Neutrophil (primary cell): ENCODE results near the gene SH3RF3.

ENCODE experiments used
- H3K27ac ChIP-seq: fragments of 200-600 bp; sonication (generic); 2 replicates; pipeline ENCODE4 v1.5.1; 2016; ENCODE audit warnings: mild to moderate bottlenecking, moderate library complexity
- H3K27me3 ChIP-seq: fragments of 200-600 bp; sonication (generic); 2 replicates; pipeline ENCODE4 v1.6.0; 2016; ENCODE audit warnings: mild to moderate bottlenecking
- H3K36me3 ChIP-seq: fragments of 200-600 bp; sonication (generic); 2 replicates; pipeline ENCODE4 v1.5.1; 2017
- H3K4me1 ChIP-seq, 2 experiments: fragments of 200-600 bp in 1 of 2; sonication (generic) in 1 of 2; 1 replicate in 1 of 2; 2 replicates in 1 of 2; pipeline versions ENCODE4 v1.5.1 to v1.6.1; 2013 to 2016; ENCODE audit warnings: low read depth in 1 of 2, low read length in 1 of 2, mild to moderate bottlenecking in 1 of 2, moderate library complexity in 1 of 2; ENCODE audit not compliant: control insufficient read depth in 1 of 2, insufficient read depth in 1 of 2
- H3K4me3 ChIP-seq, 2 experiments: fragments of 200-600 bp in 1 of 2; sonication (generic) in 1 of 2; 1 replicate in 1 of 2; 2 replicates in 1 of 2; pipeline ENCODE4 v1.5.1; 2013 to 2016; ENCODE audit warnings: low read depth in 1 of 2, low read length in 1 of 2, mild to moderate bottlenecking in 1 of 2, moderate library complexity in 1 of 2
- H3K9me3 ChIP-seq: fragments of 200-600 bp; sonication (generic); 2 replicates; pipeline ENCODE4 v1.5.1; 2016
- TF ChIP-seq, protein P1 (sequence below): fragments of 200-600 bp; sonication (generic); IDR thresholded peaks from 2 replicates; pipeline ENCODE4 v1.5.1; 2016; ENCODE audit warnings: antibody characterized with exemption

The SH3RF3 gene

DNA sequence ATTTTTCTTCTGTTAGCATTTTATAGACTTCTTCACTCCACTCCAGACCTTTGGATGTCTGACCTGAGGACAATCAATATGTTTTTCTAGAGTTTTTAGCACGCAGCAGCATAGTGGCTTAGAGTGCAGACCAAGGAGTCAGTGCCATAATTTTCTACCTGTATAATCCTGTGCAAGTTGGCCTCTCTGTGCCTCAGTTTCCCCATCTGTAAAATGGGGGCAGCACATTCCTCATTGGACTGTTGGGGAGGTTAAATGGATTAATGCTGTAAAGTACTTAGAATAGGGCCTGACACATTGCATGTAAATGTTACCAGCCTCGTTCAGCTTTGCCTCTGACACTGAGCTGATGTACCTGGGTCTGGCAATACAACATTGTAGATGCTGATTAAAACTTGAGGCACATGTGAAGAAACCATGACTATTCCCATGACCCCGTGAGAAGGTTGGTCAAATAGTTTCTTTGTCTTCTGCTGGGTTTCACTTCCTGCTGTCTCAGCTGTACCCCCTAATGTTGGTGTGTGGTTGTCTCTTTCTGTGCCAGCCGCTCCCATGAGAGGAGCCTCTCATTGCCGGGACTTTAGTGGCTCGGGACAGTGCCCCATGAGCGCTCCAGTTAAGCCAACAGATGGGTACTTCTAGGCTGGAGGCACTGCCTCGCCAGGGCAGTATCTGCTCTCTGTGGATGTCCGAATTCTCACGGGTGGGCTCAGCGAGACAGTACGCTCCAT lies 125.3 kb downstream of the SH3RF3 start:
- TF ChIP-seq, protein P1, sequence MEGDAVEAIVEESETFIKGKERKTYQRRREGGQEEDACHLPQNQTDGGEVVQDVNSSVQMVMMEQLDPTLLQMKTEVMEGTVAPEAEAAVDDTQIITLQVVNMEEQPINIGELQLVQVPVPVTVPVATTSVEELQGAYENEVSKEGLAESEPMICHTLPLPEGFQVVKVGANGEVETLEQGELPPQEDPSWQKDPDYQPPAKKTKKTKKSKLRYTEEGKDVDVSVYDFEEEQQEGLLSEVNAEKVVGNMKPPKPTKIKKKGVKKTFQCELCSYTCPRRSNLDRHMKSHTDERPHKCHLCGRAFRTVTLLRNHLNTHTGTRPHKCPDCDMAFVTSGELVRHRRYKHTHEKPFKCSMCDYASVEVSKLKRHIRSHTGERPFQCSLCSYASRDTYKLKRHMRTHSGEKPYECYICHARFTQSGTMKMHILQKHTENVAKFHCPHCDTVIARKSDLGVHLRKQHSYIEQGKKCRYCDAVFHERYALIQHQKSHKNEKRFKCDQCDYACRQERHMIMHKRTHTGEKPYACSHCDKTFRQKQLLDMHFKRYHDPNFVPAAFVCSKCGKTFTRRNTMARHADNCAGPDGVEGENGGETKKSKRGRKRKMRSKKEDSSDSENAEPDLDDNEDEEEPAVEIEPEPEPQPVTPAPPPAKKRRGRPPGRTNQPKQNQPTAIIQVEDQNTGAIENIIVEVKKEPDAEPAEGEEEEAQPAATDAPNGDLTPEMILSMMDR: no peak
- H3K27ac ChIP-seq: no peak overlapping the region
- no peak overlapping the region for H3K4me3 ChIP-seq
- H3K4me1 ChIP-seq: peaks cover 21 to 30% of the 10 kb centered on the region in 2 experiments
- H3K36me3 ChIP-seq: no peaks in the 10 kb centered on the region
- H3K9me3 ChIP-seq: no peaks in the 10 kb centered on the region
- no peaks in the 10 kb centered on the region for H3K27me3 ChIP-seq

DNA sequence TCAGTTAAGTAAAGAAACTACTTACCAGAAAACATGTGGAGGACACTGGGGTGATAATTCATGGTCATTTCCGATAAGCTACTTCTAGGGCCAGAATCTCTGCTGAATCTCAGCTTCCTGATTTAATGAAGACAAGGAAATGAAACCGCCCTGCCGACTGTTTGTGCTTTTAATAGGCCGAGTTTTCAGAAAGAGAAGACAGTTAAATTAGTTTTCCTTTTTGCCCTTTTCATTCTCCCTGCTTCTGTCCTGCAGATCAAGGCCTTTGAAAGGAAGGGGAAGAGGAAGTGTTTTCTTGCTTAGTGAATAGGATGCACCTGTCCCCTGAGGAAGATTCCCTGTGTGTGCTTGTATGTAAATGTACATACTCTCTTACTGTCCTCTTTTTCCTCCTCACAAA lies 126.6 kb downstream of the SH3RF3 start:
- Histone ChIP-seq H3K36me3 (no peaks in the 10 kb centered on the region), H3K4me3 (no peak overlapping the region), H3K27me3 (no peaks in the 10 kb centered on the region), H3K27ac (peak overlapping the region; percentile 65), H3K9me3 (no peaks in the 10 kb centered on the region), H3K4me1 (peaks cover 24 to 37% of the 10 kb centered on the region in 2 experiments)
- TF ChIP-seq, protein P1: no peak

DNA sequence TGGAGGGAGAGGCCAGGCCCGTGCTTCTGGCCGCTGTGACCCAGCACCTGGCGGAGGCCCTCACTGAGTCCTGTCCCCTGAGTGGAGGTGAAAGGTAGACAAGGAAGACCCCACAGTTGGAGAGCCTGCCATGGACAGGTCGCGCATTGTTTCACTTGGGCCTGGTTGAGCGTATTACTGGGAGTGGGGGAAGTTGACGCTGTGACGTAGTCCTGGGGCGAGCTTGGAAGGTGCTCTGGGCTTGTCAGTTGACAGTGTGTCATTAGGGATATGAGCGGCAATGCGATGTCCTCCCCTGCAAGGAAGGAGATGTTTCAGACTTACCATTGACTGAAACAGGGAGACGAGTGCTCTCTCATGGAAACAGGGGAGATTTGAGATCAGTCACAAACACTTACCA lies 127.1 kb downstream of the SH3RF3 start:
- Histone ChIP-seq H3K27ac (peak overlapping the region; percentile 65), H3K4me1 (peaks cover 25 to 42% of the 10 kb centered on the region in 2 experiments), H3K4me3 (no peak overlapping the region), H3K9me3 (no peaks in the 10 kb centered on the region), H3K27me3 (no peaks in the 10 kb centered on the region), H3K36me3 (no peaks in the 10 kb centered on the region)
- TF ChIP-seq, protein P1: no peak

DNA sequence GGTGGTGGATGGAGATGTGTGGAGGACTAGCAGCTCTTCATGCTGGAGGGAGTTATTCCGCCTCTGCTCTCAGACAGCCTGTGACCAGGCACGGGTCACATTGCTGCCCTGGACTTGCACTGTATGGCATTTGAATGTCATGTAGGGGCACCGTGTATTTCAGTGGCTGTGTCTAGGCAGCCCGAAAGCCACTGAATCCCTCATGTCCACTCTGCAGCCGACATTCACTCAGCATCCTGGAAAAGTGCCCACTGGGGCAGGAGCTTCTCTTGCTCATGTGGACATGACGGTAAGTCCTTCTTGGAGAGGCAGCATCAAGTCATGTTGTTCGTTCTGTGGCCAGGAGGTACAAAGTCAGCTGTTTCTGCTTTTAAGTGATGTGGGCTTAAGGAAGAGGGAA lies 127.9 kb downstream of the SH3RF3 start:
- no peak overlapping the region for H3K4me3 ChIP-seq
- H3K36me3 ChIP-seq: no peaks in the 10 kb centered on the region
- H3K27ac ChIP-seq: no peak overlapping the region
- H3K4me1 ChIP-seq: peaks cover 25 to 40% of the 10 kb centered on the region in 2 experiments
- TF ChIP-seq, protein P1: no peak
- H3K9me3 ChIP-seq: no peaks in the 10 kb centered on the region
- H3K27me3 ChIP-seq: no peaks in the 10 kb centered on the region

DNA sequence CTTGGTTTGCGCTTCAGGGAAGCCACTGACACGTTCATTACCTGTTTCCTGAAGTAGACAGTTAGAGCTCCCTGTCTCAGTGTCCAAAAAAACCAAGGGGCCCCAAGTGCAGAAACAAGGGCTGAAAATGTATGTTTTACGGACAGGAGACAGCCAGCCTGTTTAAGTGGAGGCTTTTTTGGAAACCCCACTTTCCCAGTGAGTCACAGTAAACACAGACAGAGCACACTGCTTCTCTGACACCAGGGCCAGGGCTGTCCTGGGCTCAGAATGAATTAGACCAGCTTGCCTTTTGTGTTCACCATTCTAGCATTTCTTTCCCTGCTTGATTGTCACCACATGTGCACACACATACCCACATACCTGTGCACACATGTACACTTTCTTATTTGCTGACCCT lies 128.6 kb downstream of the SH3RF3 start:
- Histone ChIP-seq H3K36me3 (no peaks in the 10 kb centered on the region), H3K9me3 (no peaks in the 10 kb centered on the region), H3K4me1 (peaks cover 25 to 36% of the 10 kb centered on the region in 2 experiments), H3K27me3 (no peaks in the 10 kb centered on the region), H3K4me3 (no peak overlapping the region), H3K27ac (peak overlapping the region; percentile 33)
- TF ChIP-seq, protein P1: no peak
